Inflammatory macrophage treated with lipopolysaccharide for 4 hours (primary cell): ENCODE measurements around the gene EZH2.

ENCODE experiments used
- DNase-seq: peaks from one replicate; pipeline ENCODE4 v3.0.0-alpha.2; 2020

Gene EZH2

DNA sequence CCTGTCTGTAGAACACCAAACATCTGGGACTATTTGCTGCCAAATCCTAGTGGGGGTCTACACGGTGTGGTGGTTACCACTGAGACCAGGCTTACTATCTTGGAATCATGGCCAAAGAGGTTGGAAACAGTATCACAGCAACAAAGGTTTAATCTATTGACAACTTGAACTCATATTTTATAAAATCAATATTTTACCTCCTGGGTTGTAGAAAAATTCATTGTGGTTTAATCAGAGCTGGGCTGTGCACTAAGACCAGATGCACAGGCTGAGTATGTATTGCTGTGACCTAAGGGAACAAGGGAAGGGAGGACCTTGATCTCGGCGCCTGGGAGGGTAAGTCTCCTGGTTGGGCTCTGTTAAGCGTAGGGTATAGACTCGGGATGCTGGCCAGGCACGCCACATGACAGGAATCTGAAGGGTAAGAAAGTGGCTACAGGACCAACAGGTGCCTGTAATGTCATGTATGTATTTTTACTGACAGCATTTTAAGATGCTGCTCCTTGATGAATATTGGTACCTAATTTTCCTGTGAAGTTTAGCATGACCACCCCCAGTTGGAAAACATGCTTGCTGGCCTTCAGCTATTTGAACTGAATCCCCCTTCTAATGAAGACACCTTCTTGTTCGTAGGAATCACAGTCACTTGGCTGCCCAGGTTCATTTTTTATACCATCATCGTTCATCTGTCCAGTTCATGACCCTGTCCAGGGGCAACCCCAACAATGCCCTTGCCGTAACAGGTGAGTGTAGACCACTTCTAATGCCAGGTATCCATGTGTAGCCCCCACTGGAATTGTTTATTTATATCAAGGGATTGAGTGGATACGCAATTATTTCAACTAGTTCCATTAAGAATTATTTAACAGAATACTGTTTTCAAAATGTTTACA is 79.5 kb downstream of the EZH2 start:
- DNase-seq, result no peak

DNA sequence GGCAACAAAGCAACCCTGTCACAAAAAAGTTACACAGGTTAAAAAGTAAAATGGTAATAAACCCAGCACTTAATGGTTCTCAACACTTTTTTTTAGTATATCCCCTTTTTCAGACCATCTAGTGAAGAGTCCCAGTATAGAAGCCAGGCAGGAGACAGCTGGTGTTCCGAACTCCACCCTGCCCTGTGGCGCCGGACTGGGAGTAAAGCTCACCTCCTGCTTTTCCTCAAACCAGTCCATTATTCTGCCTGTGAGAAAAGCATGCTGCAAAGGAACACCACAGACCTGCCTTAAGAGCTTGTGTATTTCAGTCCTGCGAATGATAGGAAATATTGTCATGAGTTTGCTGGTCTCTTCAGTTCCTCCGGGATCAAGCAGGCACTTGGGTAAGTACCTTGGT is 81.0 kb downstream of the EZH2 start:
- DNase-seq, result no peak

DNA sequence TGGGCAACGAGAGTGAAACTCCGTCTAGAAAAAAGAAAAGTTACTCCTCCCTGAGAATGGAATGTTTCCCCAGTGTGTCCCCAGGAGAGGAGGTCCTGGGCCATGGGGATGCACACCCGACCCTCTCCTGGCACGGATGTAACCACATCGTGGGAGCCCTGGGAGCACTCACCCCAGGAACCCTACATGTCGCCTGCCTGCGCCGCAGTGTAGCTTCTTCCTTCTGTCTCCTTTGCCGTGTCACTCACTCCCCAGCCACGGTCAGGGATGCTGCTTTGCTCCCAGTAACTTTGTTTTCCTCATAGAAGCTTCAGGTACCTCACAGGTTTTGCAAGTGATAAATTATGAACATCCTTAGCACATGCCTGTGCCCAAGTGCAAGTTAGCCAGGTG is 82.0 kb downstream of the EZH2 start:
- no peak for DNase-seq

DNA sequence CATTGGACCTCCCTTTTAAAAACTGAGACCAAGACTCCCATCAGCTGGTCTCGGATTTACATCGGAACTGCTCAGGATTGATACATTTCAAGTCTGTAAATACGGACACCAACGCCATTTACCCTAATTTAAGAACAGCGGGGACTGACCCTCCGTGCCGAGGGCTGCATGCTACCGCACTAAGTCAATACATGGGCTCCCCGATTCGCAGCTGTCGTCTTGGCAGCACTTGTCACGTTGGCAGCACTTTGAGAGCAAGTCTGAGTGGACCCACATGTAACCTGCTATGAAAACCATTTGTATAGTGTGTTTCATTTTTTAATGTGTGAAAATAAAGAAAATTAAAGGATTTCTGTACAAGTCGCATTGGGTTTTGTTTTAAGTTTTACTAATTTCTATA is 83.4 kb downstream of the EZH2 start:
- no peak for DNase-seq

DNA sequence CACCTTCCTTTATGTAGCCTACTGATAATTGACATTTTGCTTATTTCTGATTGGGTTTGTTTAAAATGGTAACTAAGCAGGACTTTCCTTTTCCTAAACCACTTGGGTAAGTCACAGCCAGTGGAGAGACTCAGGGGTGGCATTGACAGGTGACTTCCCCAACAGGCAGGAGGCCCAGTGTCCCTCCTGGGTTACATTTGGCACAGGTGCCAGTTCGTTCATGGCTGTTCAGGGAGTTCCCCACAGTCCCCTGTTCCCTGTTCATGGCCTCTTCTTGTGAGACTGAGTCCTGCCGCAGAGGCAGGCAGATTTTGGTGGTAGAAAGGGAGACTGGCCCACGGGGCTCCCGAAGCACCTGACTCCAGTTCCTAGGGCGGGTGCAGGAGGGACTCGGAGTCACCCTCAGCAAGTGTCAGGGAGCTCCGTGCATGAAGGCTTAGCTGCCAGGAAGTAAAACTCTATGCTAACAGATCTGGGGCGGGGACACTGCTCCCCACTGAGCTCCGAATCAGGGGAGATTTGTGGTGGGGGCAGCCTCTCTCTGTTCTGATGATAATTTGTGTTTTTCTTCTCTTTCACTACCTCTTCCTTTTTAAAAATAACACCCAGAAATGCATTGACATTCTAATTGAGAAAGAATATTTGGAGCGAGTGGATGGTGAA is 84.1 kb downstream of the EZH2 start:
- no peak for DNase-seq

DNA sequence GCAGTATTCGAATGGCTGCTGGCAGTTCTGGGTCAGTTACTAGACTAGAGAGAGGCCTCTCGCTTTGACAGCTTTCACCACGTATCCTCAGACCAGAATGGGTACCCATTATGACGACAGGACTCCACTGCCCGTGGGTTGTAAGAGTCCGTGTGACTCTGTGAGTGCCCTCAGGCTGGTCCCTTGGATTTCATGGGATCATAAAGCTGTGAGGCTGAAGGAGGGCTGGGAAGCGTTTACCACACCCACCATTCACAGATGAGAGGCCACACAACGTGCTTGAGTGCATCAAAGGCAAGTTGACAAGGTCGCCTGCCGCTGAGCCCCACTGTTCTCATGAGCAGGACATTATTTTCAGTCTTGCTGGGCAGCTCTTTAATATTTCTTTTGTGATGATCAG is 87.2 kb downstream of the EZH2 start:
- no peak for DNase-seq

DNA sequence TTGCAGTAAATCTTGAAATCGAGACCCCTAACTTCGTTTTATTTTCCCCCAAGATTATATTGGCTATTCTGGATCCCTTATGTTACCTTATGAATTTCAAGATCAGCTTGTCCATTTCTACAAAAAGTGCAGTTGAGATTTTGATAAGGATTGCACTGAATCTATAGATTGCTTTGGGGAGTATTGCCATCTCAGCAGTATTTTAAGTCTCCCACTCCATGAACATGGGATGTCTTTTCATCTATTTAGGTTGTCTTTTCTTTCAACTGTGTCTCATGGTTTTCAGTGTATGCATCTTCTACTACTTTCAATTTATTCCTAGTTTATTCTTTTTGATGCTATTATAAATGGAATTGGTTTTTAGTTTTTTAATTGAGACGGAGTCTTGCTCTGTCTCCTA is 89.6 kb downstream of the EZH2 start:
- no peak for DNase-seq

DNA sequence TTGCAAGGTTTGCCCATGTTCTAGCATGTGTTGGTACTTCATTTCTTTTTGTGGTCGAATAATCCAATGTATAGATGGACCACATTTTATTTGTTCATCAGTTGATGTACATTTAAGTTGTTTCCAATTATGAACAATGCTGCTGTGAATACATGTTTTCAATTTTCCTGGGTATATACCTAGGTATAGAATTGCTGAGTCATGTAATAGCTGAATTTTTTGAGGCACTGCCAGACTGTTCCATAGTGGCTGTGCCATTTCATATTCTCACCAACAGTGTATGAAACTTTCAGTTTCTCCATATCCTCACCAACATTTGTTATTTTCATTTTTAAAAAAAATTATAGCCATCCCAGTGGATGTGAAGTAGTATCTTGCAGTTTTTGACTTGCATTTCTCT is 90.5 kb downstream of the EZH2 start:
- no peak for DNase-seq

DNA sequence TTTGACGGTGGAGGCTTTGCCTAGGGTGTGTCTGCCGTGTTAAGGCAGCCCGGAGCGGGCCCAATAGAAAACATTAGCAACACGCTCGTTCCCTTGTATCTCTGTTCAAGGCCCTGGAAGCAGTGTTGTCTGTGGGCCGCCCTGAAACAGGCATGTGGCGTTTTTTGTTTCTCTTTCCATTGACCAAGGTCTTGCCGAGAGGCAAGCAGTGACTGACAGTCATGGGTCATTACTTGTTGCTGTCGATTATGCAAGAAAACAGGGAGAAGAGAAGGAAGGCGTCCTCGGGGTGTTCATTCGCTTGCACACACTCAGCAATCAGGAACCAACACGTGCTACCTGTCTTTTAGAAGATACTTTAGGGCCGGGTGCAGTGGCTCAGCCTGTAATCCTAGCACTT is 92.5 kb downstream of the EZH2 start:
- DNase-seq, result peak; percentile 61

DNA sequence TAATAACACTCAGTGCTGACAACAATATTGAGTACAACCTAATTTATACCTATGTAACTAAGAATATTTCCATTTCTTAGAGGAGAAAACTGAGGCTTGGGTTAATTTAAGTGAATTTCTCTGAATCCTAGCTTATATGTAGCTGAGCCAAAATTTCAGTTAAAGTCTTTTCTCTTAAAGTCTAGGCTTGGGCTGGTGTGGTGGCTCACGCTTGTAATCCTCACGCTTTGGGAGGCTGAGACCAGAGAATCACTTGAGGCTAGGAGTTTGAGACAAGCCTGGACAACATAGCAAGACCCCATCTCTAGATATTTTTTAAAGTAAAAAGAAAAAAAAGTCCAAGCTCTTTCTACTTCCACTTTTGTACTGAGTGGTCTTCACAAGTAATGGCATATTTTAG is 93.2 kb downstream of the EZH2 start:
- no peak for DNase-seq

DNA sequence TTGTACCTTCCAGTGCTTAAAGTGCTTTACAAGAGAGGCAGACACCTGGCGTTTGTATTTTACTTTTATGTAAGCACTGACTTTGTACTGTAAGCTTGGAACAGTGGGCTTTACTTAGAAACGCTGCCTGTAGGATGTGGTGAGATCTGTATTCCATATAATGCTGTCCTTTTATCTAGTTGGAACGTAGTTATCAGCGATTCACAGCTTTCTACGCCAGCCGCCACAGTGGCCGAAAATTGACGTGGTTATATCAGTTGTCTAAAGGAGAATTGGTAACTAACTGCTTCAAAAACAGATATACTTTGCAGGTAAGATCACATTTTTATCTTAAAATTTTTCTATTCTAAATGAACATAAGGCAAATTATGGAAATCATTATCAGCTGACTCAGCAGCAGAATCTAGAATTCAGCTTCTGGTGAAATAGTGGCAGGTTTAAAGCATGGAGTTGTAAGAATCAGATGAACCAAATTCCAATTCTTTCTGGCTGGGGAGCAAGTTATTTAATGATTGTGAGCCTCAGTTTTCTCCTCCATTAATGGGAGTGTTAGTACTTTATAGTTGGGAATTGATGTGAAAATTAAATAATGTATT is 93.9 kb downstream of the EZH2 start:
- no peak for DNase-seq

DNA sequence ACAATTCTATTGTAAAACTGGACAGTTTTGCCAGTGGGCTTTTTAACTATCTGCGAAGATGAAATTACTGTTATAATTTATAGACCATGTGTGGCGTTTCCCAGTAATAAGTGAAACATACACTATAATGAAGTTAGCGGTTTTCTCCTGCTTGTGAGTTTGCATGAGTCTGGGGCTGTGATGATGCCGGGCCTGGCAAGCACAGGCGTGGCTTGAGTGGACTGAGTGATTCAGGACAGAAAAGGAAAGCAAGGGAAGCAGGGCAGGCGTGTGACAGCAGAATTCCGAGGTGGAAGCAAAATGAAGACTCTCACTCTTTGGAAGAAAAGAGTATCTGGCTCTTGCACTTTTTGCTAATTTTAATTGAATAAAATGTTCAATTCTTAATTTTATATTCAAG is 94.9 kb downstream of the EZH2 start:
- DNase-seq, result no peak

DNA sequence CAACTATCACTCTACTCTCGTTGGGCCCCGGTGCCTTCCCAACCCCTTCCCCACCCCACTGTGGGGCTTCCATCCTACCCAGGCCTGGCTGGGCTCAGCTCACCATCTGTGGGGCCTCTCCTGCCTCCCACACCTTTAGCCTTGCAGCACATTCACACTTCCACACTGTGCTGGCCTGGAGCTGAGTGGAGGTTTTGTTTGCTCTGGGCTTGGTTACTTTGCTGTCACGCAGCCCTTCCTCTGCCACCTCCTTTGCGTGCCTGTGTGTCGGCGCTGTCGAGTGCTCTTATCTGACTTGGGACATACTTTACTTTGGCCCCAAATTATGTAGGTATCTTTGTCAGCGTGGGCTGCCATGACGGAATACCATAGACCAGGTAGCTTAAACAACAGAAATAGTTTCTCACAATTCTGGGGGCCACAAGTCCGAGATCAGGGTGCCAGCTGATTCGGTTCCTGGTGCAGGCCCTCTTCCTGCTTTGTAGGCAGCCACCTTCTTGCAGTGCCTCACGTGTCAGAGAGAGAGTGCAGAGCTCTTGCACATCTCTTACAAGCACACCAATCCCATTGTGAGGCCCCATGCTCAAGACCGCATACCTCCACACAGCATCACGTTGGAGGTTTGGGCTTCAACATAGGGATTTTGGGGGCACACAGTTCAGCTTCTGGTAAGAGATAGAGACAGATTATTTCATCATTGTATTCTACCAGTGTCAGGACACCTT is 96.4 kb downstream of the EZH2 start:
- DNase-seq, result no peak

DNA sequence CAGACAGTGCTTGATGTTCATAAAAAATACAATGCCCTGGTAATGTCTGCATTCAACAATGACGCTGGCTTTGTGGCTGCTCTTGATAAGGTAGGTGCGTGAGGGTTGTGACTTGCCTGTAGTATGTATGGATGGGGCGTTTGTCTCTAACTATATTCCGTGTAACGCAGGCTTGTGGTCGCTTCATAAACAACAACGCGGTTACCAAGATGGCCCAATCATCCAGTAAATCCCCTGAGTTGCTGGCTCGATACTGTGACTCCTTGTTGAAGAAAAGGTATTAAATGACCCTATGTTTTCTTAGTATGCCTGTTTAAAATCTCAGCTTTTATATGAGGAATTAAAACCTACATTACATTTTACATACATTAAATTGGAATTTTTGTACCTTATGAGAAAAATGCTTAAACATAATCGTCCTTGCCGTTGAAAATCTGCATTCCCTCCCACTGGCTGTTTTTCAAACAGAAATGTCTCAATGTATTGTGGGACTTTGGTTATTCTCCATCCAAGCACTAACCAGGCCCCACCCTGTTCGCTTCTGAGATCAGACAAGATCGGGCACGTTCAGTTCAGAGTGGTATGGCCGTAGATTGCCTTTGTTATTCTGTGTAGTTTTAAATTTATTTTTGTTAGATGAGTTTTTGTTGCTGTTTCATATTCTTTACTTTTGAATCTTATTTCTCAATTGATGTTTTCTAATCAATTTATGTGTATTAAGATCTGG is 100.1 kb downstream of the EZH2 start:
- DNase-seq, result no peak

DNA sequence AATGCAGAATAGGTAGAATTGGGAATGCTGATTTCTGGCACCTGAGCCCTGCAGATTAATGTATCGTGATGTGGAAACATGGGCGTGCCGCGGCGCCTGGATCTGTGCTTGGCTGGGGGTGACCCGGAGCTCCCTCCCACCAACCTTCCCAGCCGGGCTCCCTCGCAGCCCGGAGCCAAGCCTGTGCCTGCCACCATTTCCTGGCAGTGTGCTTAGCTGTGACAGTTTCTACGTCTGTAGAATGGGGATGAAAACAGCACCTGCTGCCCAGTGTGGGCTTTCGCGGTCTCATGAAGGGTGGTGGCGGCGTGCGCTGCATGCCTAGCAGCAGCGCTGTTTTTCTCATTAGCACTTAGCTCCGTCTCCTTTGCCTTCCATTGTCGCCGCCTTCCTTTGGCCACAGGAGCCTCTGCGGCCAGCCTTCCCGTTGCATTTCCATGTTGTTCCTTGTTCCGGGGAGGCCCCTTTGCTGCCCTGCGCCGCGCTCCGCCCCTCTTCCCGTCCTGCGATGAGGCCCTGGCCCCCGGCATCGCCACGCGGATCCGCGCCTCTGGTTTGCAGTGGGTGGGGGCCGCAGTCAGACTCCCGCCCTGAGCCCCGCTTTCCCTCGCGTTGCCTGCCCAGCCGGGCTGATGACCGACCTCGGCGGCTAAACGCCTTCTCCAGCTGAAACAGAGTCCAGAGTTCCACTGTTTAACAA is 101.2 kb downstream of the EZH2 start:
- no peak for DNase-seq

DNA sequence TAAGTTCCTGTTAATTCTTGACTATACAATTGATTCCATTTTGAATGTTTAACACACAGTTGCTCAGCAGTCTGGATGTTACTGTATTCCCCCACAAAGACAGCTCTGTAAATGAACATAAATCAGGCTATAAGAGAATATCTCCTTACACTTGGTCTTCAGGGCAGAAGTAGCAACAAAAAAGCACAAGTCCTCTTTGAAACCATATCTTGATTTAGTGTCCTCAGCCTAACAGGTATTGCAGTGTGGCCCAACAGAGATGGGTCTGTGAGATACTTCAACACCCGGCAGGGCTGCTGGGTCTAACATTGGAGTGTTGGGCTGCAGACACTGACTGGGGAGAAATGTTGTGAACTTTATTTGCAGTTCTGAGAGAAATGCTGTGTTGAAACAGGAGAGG is 109.6 kb downstream of the EZH2 start:
- DNase-seq, result no peak

DNA sequence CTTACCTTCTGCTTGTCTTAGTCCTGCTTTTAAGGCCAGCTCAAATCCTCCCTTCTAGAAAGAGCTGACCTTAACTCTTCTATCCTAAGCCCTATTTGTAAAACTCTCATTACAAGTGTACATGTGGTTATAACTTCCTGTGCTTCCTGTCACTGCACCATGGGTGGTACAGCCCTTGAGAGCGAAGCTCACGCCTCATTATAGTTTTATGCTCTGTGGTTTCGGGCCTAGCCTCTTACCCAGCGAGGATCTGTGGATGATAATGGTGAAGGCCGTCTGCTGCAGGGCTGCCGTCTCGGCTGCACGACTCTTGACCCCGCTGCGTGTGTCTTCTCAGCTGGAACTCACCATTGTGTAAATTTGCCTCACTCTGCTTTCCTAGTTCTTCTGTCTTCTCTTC is 110.8 kb downstream of the EZH2 start:
- no peak for DNase-seq

DNA sequence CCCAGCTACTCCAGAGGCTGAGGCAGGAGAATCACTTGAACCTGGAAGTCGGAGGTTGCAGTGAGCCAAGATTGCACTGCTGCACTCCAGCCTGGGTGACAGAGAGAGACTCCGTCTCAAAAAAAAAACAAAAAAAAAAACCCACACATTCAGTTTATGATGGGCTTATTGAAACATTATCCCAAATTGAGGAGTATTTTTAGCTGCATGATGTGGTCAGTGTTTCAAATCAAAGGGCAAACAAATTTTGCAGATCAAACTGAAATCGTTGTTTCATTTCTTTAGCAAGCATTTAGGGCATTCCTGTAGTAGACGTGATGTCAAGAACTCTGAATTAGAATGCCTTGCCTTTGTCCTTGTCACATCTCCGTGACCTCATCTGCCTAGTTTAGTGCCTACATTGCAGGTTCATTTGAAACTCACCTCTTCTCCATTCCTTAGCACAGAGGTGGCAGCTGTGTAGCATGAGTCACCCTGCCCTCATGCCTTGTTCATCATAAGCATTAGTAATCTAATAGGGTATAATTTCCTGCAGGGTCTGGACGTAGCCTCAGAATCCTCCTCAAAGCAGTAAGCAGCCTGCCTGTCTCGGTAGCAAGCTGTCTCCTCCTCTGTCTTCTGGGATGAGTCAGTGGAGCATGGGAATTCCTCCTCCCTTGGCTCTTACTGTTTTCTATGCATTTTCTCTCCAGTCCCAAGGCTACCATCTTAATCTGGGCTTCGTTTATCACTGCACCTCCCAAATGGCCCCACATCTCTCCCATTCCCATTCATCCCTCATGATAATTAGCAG is 111.6 kb downstream of the EZH2 start:
- DNase-seq, result no peak

DNA sequence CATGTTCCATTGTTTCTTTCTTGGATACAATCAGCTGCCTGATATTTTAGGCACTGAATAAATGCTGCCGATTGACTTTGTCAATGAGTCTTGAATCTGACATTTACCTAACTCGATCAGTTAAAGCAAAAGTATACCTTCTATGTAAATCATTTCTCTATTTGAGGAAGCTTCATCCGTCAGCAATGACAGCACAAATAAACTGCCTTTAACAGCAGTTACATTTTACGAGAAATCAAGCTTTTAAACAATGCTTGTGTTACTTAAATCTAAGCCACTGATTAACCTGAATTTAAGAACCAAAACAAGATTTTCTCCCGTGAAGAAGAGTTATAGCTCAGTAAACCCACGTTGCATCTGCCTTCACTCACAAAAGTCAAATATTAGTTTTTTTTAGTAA is 114.1 kb downstream of the EZH2 start:
- DNase-seq, result no peak

DNA sequence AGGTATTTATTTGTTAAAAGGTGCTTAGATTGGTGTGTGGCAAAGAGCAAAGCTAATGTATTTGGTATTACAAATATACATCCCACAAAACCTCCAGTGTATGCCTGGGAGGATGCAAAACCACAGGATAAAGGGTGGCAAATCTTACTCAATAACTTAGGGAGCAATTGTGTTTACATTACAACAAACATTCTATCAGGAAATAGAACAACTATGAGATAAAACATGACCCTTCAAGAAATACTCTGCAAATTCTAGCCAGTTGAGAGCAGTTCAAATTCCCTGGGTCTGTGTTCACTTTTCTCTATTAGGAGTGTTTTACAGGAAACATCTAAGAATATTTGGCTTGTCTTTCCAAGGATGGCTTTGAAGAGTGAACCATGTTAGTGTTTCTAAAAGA is 120.5 kb downstream of the EZH2 start:
- no peak for DNase-seq
